ENCODE measurements around the gene ADGRF5.
A peak's percentile ranks its signal among the peaks of the same experiment; 100 is the strongest.
"Not testable (repeated sequence)": the region's sequence is repeated elsewhere in the genome, so short reads cannot be mapped to it uniquely, and the experiment has no call there.

Gene ADGRF5

DNA sequence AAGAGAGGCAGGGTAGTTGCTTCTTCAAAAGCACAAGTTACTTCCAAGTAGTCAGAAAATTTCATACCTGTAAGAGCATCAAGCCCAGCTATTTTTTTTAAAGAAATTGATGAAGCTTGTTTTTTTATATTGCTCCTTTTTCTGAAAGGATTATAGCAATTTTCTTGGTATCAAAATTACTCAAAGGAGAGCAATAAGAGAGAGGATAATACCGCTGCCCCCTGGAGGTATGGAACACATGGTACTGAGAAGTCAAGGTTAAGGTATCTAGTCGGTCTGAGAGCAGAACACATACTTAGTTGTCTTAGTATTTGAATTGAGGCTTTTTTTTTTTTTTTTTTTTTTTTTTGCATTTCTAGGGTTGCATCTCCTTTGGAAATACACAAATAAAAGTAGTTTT, 59.4 kb downstream of the ADGRF5 start:
- no peak for DNase-seq (ENCODE audit: low spot score in 2 of 2)
- ATAC-seq (replicated peaks; ENCODE audit: extremely low read depth, poor library complexity, severe bottlenecking), result no peak
- Mint-ChIP-seq H3K9me3 (no peaks in the 10 kb centered on the region), H3K36me3 (ENCODE audit: insufficient read depth) (no peaks in the 10 kb centered on the region), H3K27me3 (no peaks in the 10 kb centered on the region), H3K4me3 (no peak overlapping the region), H3K27ac (ENCODE audit: low read depth) (no peak overlapping the region), H3K4me1 (no peaks in the 10 kb centered on the region)

DNA sequence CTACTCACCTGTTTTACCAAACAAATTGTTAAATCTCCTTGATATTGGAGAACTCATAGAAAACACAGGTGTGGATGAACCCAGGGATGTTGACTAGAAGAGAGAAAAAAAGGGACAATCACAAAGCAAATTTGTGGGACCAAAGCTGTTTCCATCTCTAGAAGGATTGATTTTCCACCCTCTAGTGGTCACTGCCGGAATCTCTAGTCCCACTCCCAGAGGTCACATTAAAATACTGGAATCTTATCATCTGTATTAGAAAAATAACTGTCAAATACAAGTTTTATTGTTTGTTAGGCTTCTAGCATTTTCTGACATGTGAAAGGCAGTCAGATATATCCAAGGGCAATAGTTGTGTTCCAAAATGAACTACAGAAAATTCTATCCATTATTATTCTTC, 65.8 kb downstream of the ADGRF5 start:
- H3K27me3 Mint-ChIP-seq, result peaks cover 14% of the 10 kb centered on the region
- not testable (repeated sequence) for ATAC-seq (replicated peaks; ENCODE audit: extremely low read depth, poor library complexity, severe bottlenecking); H3K4me1 Mint-ChIP-seq; H3K4me3 Mint-ChIP-seq; H3K9me3 Mint-ChIP-seq; H3K36me3 Mint-ChIP-seq (ENCODE audit: insufficient read depth); H3K27ac Mint-ChIP-seq (ENCODE audit: low read depth); DNase-seq (ENCODE audit: low spot score in 2 of 2)

DNA sequence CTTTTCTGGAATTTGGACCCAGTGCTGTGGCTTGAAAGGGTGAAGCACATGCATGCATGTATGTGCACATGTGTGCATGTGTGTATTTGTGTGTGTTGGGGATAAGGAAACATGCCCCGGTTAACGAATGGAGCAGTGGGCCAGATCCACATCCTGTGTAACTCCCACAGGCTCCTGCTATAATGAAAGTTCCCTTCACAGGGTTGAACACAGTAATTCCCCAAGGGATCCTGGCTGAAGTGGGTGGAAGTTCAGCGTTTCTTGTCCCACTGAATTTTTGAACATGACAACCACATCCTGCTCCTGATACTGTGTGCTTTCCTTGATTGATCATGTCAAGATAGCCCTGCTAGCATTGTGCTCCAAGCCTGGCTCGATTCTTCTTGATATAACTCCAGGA, 70.2 kb downstream of the ADGRF5 start:
- H3K4me3 Mint-ChIP-seq; ATAC-seq (replicated peaks; ENCODE audit: extremely low read depth, poor library complexity, severe bottlenecking); H3K36me3 Mint-ChIP-seq (ENCODE audit: insufficient read depth); DNase-seq (ENCODE audit: low spot score in 2 of 2); H3K27ac Mint-ChIP-seq (ENCODE audit: low read depth); H3K9me3 Mint-ChIP-seq: not testable (repeated sequence)
- Mint-ChIP-seq H3K27me3 (peaks cover 46% of the 10 kb centered on the region), H3K4me1 (peaks cover 10% of the 10 kb centered on the region)

DNA sequence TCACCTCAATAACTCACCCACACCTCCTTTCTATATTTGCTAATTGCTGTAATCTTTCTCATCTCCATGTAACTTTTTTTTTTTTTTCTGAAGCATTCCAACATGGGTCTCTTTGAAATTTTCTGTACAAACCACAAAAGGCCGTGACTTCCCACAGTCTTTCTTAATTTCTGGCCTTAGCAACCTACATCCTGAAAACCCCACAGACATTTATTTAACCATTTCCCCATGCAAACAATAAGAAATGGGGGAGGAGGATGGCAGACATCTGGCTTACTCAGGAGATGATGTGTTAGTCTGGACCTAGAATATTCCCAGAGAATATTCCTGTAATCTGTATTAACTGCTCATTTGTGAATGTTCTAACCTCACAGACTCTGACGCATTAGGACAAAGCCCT, 70.9 kb downstream of the ADGRF5 start:
- H3K36me3 Mint-ChIP-seq (ENCODE audit: insufficient read depth), result no peaks in the 10 kb centered on the region
- H3K27ac Mint-ChIP-seq (ENCODE audit: low read depth), result no peak overlapping the region
- H3K4me1 Mint-ChIP-seq, result peaks cover 10% of the 10 kb centered on the region
- no peak for DNase-seq (ENCODE audit: low spot score in 2 of 2)
- peaks cover 46% of the 10 kb centered on the region for H3K27me3 Mint-ChIP-seq
- no peak overlapping the region for H3K4me3 Mint-ChIP-seq
- no peak for ATAC-seq (replicated peaks; ENCODE audit: extremely low read depth, poor library complexity, severe bottlenecking)
- no peaks in the 10 kb centered on the region for H3K9me3 Mint-ChIP-seq

DNA sequence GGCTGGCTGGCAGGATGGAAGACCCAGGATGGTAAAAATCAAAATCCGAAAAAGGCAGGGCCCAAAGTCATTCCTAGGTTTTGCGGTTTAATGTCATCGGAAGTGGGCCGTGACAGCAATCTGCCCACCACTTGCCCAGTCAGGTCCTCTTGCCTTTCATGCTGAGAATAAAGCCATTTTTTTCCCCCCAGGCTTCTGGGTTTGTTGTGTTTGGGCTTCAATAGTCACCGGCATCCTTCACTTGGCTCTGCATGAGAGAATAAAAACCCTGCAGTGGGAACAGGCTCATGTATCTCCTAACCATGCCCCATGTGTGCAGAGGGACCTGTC, 72.4 kb downstream of the ADGRF5 start:
- Mint-ChIP-seq H3K27me3 (peaks cover 53% of the 10 kb centered on the region), H3K4me1 (peaks cover 10% of the 10 kb centered on the region), H3K36me3 (ENCODE audit: insufficient read depth) (no peaks in the 10 kb centered on the region), H3K27ac (ENCODE audit: low read depth) (no peak overlapping the region), H3K9me3 (no peaks in the 10 kb centered on the region), H3K4me3 (no peak overlapping the region)
- ATAC-seq (replicated peaks; ENCODE audit: extremely low read depth, poor library complexity, severe bottlenecking) (no peak), DNase-seq (ENCODE audit: low spot score in 2 of 2) (no peak)

DNA sequence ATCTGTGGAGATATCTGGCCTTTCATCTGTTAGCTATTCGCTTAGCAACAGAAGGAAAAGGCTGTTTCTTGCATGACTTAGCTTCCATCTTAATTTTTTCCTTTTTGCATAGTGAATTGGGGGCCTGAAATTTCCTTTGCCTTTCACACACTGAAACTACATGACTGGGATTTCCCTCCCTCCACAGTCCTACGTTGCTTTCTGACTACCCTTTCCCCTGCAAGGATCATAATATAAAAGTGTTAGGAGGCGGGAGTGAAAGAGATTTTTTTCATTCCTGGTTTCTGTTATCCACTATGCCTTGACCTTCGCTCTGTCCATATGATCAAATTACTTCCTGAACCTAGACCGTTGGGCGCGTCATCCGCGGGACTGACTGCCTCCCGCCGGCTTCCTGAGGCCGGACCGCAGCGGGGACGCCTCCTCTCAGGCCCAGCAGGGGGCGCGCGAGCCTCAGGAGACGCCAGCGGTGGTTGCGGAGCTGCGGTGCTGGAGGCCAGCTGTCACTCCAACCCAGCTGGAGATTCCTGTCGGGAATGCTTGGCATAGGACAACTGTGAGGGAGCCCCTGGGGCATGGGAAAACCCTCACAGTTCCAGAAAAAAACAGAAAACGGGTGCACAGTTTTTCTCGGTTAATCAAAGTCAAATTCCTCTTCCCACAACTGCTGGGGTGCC, 72.9 kb downstream of the ADGRF5 start:
- no peak overlapping the region for H3K27ac Mint-ChIP-seq (ENCODE audit: low read depth)
- H3K27me3 Mint-ChIP-seq, result peaks cover 53% of the 10 kb centered on the region
- no peaks in the 10 kb centered on the region for H3K9me3 Mint-ChIP-seq
- H3K36me3 Mint-ChIP-seq (ENCODE audit: insufficient read depth), result no peaks in the 10 kb centered on the region
- no peak overlapping the region for H3K4me3 Mint-ChIP-seq
- ATAC-seq (replicated peaks; ENCODE audit: extremely low read depth, poor library complexity, severe bottlenecking), result no peak
- peak in 1 of 2 donors; percentile 28 for DNase-seq (ENCODE audit: low spot score in 2 of 2)
- H3K4me1 Mint-ChIP-seq, result peaks cover 10% of the 10 kb centered on the region

DNA sequence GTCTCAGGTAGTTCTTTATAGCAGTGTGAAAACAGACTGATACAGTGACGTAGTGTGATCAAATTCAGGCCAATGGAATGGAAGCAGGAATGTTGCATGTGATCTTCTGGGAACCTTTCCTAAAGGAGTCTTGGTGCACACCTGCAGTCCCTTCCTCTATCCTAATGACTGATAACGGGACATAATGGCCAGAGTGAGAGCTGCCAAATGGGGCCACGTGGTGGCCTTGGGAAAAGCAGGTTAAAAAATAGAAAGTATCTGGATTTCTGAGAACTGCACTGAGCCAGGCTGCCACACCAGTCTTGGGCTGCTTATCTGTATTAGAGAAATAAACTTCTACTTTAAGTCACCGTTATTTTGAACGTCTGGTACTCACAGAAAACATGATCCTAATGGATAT, 76.6 kb downstream of the ADGRF5 start:
- peaks cover 10% of the 10 kb centered on the region for H3K4me1 Mint-ChIP-seq
- no peak for ATAC-seq (replicated peaks; ENCODE audit: extremely low read depth, poor library complexity, severe bottlenecking)

DNA sequence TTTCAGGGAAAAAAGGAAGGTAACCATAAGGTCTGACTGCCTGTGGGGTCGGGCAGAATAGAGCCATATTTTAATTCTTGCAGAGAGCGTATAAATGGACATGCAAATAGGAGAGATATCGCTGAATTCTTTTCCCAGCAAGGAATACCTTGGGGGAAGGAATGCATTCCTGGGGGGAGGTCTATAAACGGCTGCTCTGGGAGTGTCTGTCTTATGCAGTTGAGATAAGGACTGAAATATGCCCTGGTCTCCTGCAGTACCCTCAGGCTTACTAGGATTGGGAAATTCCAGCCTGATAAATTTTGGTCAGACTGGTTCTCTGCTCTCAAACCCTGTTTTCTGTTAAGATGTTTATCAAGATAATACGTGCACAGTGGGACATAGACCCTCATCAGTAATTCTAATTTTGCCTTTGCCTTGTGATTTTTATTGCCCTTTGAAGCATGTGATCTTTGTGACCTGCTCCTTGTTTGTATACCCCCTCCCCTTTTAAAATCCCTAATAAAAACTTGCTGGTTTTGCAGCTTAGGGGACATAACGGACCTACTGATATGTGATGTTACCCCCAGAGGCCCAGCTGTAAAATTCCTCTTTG, 79.4 kb downstream of the ADGRF5 start:
- H3K27ac Mint-ChIP-seq (ENCODE audit: low read depth); H3K9me3 Mint-ChIP-seq; H3K4me3 Mint-ChIP-seq; DNase-seq (ENCODE audit: low spot score in 2 of 2); H3K36me3 Mint-ChIP-seq (ENCODE audit: insufficient read depth); H3K4me1 Mint-ChIP-seq; ATAC-seq (replicated peaks; ENCODE audit: extremely low read depth, poor library complexity, severe bottlenecking): not testable (repeated sequence)
- peaks cover 20% of the 10 kb centered on the region for H3K27me3 Mint-ChIP-seq

More for the DNA sequence above, 76.6 kb downstream of the ADGRF5 start:
- peaks cover 2% of the 10 kb centered on the region for H3K36me3 Mint-ChIP-seq (ENCODE audit: insufficient read depth)
- no peak overlapping the region for H3K27ac Mint-ChIP-seq (ENCODE audit: low read depth)
- H3K9me3 Mint-ChIP-seq, result no peaks in the 10 kb centered on the region
- DNase-seq (ENCODE audit: low spot score in 2 of 2), result no peak
- peaks cover 43% of the 10 kb centered on the region for H3K27me3 Mint-ChIP-seq
- H3K4me3 Mint-ChIP-seq, result no peak overlapping the region

DNA sequence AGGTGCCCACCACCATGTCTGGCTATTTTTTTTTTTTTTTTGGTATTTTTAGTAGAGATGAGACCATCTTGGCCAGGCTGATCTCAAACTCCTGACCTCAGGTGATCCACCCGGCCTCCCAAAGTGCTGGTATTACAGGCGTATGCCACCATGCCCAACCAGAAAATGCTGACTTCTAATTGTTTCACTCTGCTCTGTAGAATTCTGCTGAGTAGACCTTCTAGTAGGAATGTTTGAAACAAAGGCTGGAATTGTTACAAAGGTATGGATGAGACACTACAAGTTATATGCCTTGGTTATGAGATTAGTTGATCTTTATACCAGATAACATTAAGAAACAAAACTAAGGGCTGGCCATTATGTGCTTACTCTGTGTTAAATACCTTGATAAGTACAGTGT, 83.7 kb downstream of the ADGRF5 start:
- Mint-ChIP-seq H3K4me1 (no peaks in the 10 kb centered on the region), H3K36me3 (ENCODE audit: insufficient read depth) (peaks cover 2% of the 10 kb centered on the region), H3K27ac (ENCODE audit: low read depth) (no peak overlapping the region), H3K27me3 (peaks cover 8% of the 10 kb centered on the region), H3K9me3 (no peaks in the 10 kb centered on the region), H3K4me3 (no peak overlapping the region)
- ATAC-seq (replicated peaks; ENCODE audit: extremely low read depth, poor library complexity, severe bottlenecking), result no peak
- DNase-seq (ENCODE audit: low spot score in 2 of 2), result no peak

DNA sequence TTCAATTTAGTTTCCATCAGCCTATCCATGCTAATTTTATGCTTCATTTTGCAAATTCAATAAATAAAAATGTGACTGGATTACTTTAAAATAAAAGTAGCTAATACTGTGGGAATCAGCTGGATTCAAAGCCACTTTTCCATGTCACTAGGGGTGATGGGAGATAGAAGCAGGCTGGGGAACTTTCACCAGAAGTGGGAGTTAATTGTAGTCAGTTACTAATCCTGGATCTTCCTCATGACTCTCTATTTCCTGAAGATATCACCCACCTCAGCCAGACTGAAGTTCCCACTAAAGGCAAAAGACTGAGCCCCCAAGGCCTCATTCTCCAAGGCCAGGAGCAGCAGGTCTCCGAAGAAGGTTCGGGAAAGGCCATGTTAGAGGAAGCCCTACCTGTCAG, 86.7 kb downstream of the ADGRF5 start:
- H3K4me1 Mint-ChIP-seq; H3K9me3 Mint-ChIP-seq; H3K27ac Mint-ChIP-seq (ENCODE audit: low read depth): not testable (repeated sequence)

DNA sequence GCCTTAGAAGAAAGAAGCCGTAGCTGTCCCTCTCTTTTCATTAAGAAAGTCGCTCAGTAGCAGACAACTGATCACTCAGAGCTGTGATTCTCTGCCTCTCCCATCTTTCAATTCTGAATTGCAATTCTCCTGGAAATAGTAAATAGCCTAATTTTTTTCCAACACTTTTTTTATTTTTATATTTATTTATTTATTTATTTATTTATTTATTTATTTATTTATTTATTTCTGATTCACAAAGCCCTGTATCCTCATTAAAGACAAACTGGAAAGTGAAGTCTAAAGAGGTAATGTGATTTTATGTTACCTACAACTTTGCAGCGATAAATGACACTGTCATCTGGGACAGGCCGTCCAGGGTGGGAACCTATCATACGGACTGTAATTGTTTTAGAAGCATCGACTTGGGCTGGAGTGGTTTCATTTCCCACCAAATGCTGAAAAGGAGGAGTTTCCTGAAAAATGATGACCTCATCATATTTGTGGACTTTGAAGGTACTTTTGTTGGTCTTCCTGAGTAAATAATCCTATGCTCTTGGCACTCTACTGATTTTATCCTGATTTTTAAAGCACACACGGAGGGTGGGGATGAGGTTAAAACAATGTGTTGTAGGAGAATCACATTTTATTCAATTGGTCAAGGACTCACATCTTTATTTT, 87.4 kb downstream of the ADGRF5 start:
- not testable (repeated sequence) for H3K36me3 Mint-ChIP-seq (ENCODE audit: insufficient read depth); H3K4me3 Mint-ChIP-seq; DNase-seq (ENCODE audit: low spot score in 2 of 2)

More for the DNA sequence above, 86.7 kb downstream of the ADGRF5 start:
- not testable (repeated sequence) for DNase-seq (ENCODE audit: low spot score in 2 of 2); ATAC-seq (replicated peaks; ENCODE audit: extremely low read depth, poor library complexity, severe bottlenecking); H3K27me3 Mint-ChIP-seq; H3K4me3 Mint-ChIP-seq; H3K36me3 Mint-ChIP-seq (ENCODE audit: insufficient read depth)

DNA sequence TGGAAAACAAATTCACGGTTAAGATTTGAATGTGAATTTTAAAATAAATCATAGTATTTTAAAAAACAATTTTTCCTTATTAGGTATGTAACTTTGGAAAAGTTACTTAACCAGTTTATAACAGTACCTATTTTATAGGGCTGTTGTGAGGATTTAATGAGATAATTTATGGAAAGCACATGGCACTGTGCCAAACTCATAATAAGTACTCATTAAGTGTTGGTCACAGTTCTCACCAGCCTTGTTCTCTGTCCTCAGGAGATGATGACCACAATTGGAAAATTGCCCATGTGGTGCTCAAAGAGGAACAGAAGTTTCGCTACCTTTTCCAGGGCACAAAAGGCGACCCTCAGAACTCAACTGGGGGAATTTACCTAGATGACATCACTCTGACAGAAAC, 88.9 kb downstream of the ADGRF5 start:
- no peak for ATAC-seq (replicated peaks; ENCODE audit: extremely low read depth, poor library complexity, severe bottlenecking)
- H3K4me3 Mint-ChIP-seq, result no peak overlapping the region

More for the DNA sequence above, 87.4 kb downstream of the ADGRF5 start:
- not testable (repeated sequence) for ATAC-seq (replicated peaks; ENCODE audit: extremely low read depth, poor library complexity, severe bottlenecking); H3K9me3 Mint-ChIP-seq; H3K27ac Mint-ChIP-seq (ENCODE audit: low read depth); H3K4me1 Mint-ChIP-seq
- peaks cover 15% of the 10 kb centered on the region for H3K27me3 Mint-ChIP-seq

DNA sequence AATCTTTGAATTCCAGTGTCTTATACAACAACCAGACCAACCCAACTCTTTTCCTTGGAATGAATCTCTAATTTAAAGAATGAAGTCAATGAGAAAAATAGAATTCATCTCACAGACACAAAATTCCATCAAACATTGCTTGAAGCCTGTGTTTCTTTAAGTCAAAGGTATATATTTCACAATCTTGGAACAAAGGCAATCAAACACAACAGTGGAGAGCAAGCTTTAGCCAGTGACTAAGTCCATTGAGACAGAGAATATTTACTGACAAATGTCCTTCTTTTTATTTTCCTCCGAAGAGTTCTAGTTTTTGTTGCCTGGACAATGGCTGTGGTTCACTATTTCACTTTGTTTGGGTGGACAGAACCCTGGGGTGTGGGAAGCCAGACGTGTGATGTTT, 92.8 kb downstream of the ADGRF5 start:
- Mint-ChIP-seq H3K27ac (ENCODE audit: low read depth) (no peak overlapping the region), H3K36me3 (ENCODE audit: insufficient read depth) (no peaks in the 10 kb centered on the region), H3K27me3 (peaks cover 24% of the 10 kb centered on the region), H3K4me3 (no peak overlapping the region), H3K4me1 (no peaks in the 10 kb centered on the region), H3K9me3 (no peaks in the 10 kb centered on the region)
- no peak for DNase-seq (ENCODE audit: low spot score in 2 of 2)
- no peak for ATAC-seq (replicated peaks; ENCODE audit: extremely low read depth, poor library complexity, severe bottlenecking)

More for the DNA sequence above, 88.9 kb downstream of the ADGRF5 start:
- H3K36me3 Mint-ChIP-seq (ENCODE audit: insufficient read depth), result no peaks in the 10 kb centered on the region
- no peaks in the 10 kb centered on the region for H3K4me1 Mint-ChIP-seq
- H3K27me3 Mint-ChIP-seq, result peaks cover 25% of the 10 kb centered on the region
- DNase-seq (ENCODE audit: low spot score in 2 of 2), result no peak
- H3K9me3 Mint-ChIP-seq, result no peaks in the 10 kb centered on the region
- no peak overlapping the region for H3K27ac Mint-ChIP-seq (ENCODE audit: low read depth)

Measured in central memory CD8-positive, alpha-beta T cell (primary cell).